B cell (primary cell): ENCODE results near the gene SHANK1. TPM values are rescaled to one million over a fixed set of nuclear protein-coding genes. Genes with fewer than 3 reads are reported as not detected.

Experiments
- ATAC-seq: fragments of 200-7000 bp; cut with Tn5 transposase; one replicate; pipeline ENCODE4 v1.10.0; 2021; ENCODE audit warnings: low read depth, mild to moderate bottlenecking, moderate number of reproducible peaks, moderate library complexity
- CTCF ChIA-PET: fragments of 350-600 bp; sonication (Branson Sonifier 250); formaldehyde crosslinking; loops from one replicate; lab custom pipeline; 2021; ENCODE audit warnings: antibody characterized with exemption, inconsistent platforms; lab: Charles Lee
- POLR2A ChIA-PET: fragments of 350-600 bp; sonication (Branson Sonifier 250); formaldehyde crosslinking; loops from one replicate; lab custom pipeline; 2021; ENCODE audit warnings: antibody characterized with exemption; lab: Charles Lee
- DNase-seq: peaks from one replicate; pipeline ENCODE4 v3.0.0; 2013
- H2AFZ ChIP-seq: 2 replicates; pipeline ENCODE4 v1.6.1; 2012; ENCODE audit warnings: mild to moderate bottlenecking, low read depth, low read length; ENCODE audit not compliant: insufficient read depth, poor library complexity, severe bottlenecking
- H3K27ac ChIP-seq, 2 donors: 1 replicate in 1 of 2; 2 replicates in 1 of 2; pipeline ENCODE4 v1.5.1; 2012 to 2013; ENCODE audit warnings: low read length in 2 of 2, mild to moderate bottlenecking in 2 of 2, moderate library complexity in 1 of 2
- H3K27me3 ChIP-seq, 4 experiments: fragments of 200-600 bp in 1 of 4; sonication (generic) in 1 of 4; replicated peaks in 1 of 4; 1 replicate in 2 of 4; 2 replicates in 2 of 4; pipeline versions ENCODE4 v1.6.1 to v1.7.0; 2013 to 2016; ENCODE audit warnings: low read length in 3 of 4, mild to moderate bottlenecking in 2 of 4, mixed read lengths in 1 of 4, moderate library complexity in 1 of 4; ENCODE audit not compliant: insufficient read depth in 4 of 4, control insufficient read depth in 3 of 4; ENCODE audit errors: control extremely low read depth in 1 of 4
- H3K36me3 ChIP-seq, 2 experiments: replicated peaks in 1 of 2; 1 replicate in 1 of 2; 2 replicates in 1 of 2; pipeline versions ENCODE4 v1.6.1 to v1.7.1; 2013; ENCODE audit warnings: low read length in 1 of 2; ENCODE audit not compliant: insufficient read depth in 2 of 2, control insufficient read depth in 1 of 2; ENCODE audit errors: control extremely low read depth in 1 of 2, extremely low read depth in 1 of 2
- H3K4me1 ChIP-seq, 2 donors: fragments of 200-600 bp in 1 of 2; sonication (generic) in 1 of 2; 1 replicate in 1 of 2; 2 replicates in 1 of 2; pipeline versions ENCODE4 v1.5.1 to v1.6.1; 2013 to 2017; ENCODE audit warnings: low read length in 2 of 2; ENCODE audit not compliant: control insufficient read depth in 2 of 2, insufficient read depth in 2 of 2
- H3K4me2 ChIP-seq: replicated peaks from 2 replicates; pipeline ENCODE3; 2012; ENCODE audit warnings: mild to moderate bottlenecking, low read depth, low read length; ENCODE audit not compliant: poor library complexity, severe bottlenecking
- H3K4me3 ChIP-seq, 5 experiments: fragments of 200-600 bp in 1 of 5; sonication (generic) in 1 of 5; 1 replicate in 3 of 5; 2 replicates in 2 of 5; pipeline versions ENCODE4 v1.5.1 to v1.7.0; 2011 to 2016; ENCODE audit warnings: low read length in 4 of 5, mild to moderate bottlenecking in 4 of 5, low read depth in 2 of 5, control low read depth in 1 of 5, moderate library complexity in 1 of 5; ENCODE audit not compliant: insufficient read depth in 1 of 5; ENCODE audit errors: control extremely low read depth in 1 of 5, extremely low read depth in 1 of 5
- H3K79me2 ChIP-seq: fragments of 200-600 bp; sonication (generic); one replicate; pipeline ENCODE4 v1.6.0; 2016; ENCODE audit warnings: low read length; ENCODE audit not compliant: control insufficient read depth, insufficient read depth
- H3K9ac ChIP-seq: fragments of 200-600 bp; sonication (generic); 2 replicates; pipeline ENCODE4 v1.6.1; 2017; ENCODE audit warnings: mild to moderate bottlenecking, low read length, moderate library complexity
- H3K9me3 ChIP-seq, 3 donors: one replicate each; pipeline versions ENCODE4 v1.6.1 to v1.7.1; 2013; ENCODE audit warnings: low read length in 2 of 3; ENCODE audit not compliant: control insufficient read depth in 2 of 3, insufficient read depth in 1 of 3; ENCODE audit errors: control extremely low read depth in 1 of 3
- H4K20me1 ChIP-seq: 2 replicates; pipeline ENCODE4 v1.6.0; 2012; ENCODE audit warnings: mild to moderate bottlenecking, low read length; ENCODE audit not compliant: insufficient read depth, control insufficient read depth, poor library complexity, severe bottlenecking
- H3K27ac Mint-ChIP-seq: one replicate; pipeline ENCODE4 v1.8.0; 2021; ENCODE audit warnings: mixed read lengths
- H3K27me3 Mint-ChIP-seq: one replicate; pipeline ENCODE4 v1.8.0; 2021; ENCODE audit warnings: mixed read lengths
- H3K4me1 Mint-ChIP-seq: one replicate; pipeline ENCODE4 v1.8.0; 2021; ENCODE audit warnings: mixed read lengths
- H3K4me3 Mint-ChIP-seq: one replicate; pipeline ENCODE4 v1.8.0; 2021; ENCODE audit warnings: mixed read lengths
- H3K9me3 Mint-ChIP-seq: one replicate; pipeline ENCODE4 v1.8.0; 2022; ENCODE audit warnings: mixed read lengths; ENCODE audit not compliant: insufficient read depth
- EZH2 ChIP-seq: IDR thresholded peaks from 2 replicates; pipeline ENCODE4 v1.6.1; 2012; ENCODE audit warnings: borderline replicate concordance, low read depth, mild to moderate bottlenecking, moderate library complexity, low read length; ENCODE audit not compliant: insufficient read depth, poor library complexity, severe bottlenecking
- WGBS: methylation state at CpG from one replicate; pipeline ENCODE4 v1.1.5; 2013; ENCODE audit warnings: missing lambda C conversion rate; ENCODE audit not compliant: insufficient coverage; 5-methylcytosine and 5-hydroxymethylcytosine counted together
- intact Hi-C: fragments of 100-400 bp; cut with micrococcal nuclease; formaldehyde crosslinking; loops from one replicate; pipeline ENCODE4 v1.10.0; 2022
- polyA plus RNA-seq: library from polyadenylated mRNA; depleted of rRNA; stranded (reverse); fragments of >200 nt; gene quantifications from 2 replicates; pipeline ENCODE4 v1.2.3, GENCODE V29; 2012
- total RNA-seq, 2 donors: library from RNA; stranded (reverse); fragments of 120-200 nt in 1 of 2; gene quantifications; 1 replicate in 1 of 2; 2 replicates in 1 of 2; pipeline versions ENCODE4 v1.2.3 to v1.2.4, GENCODE V29; 2013 to 2022
- TF ChIP-seq, protein P1 (sequence below): fragments of 200-600 bp; IDR thresholded peaks from one replicate; pipeline ENCODE4 v1.8.0; 2022; ENCODE audit warnings: antibody characterized with exemption, mild to moderate bottlenecking

SHANK1 gene
- total and polyA plus RNA-seq, 2 donors (not counting 1 experiment from before 2014, with no cell fraction given): not detected

GRCh38 chr19:50728084-50728737 is 8.6 kb upstream of the SHANK1 start:
- ChIA-PET CTCF (no interaction called here), POLR2A (no interaction called here)
- Histone ChIP-seq H3K27me3 (peaks cover 0 to 61% (median 20%) of the 10 kb centered on the region in 4 experiments), H3K4me3 (no peak overlapping the region), H3K36me3 (no peaks in the 10 kb centered on the region), H3K9ac (no peak overlapping the region), H4K20me1 (no peaks in the 10 kb centered on the region), H3K27ac (no peak overlapping the region), H2AFZ (no peak overlapping the region), H3K4me1 (peaks cover 23 to 25% of the 10 kb centered on the region in 2 donors), H3K9me3 (peaks cover 0 to 49% (median 3%) of the 10 kb centered on the region in 3 donors), H3K4me2 (peak overlapping the region; percentile 28), H3K79me2 (no peaks in the 10 kb centered on the region)
- Mint-ChIP-seq H3K4me3 (no peak overlapping the region), H3K9me3 (no peaks in the 10 kb centered on the region), H3K27ac (no peak overlapping the region), H3K27me3 (peaks cover 50% of the 10 kb centered on the region), H3K4me1 (peaks cover 25% of the 10 kb centered on the region)
- WGBS: 36% methylated on average over 38 of the region's 39 CpGs
- ATAC-seq: no peak
- DNase-seq: no peak
- TF ChIP-seq, protein P1, sequence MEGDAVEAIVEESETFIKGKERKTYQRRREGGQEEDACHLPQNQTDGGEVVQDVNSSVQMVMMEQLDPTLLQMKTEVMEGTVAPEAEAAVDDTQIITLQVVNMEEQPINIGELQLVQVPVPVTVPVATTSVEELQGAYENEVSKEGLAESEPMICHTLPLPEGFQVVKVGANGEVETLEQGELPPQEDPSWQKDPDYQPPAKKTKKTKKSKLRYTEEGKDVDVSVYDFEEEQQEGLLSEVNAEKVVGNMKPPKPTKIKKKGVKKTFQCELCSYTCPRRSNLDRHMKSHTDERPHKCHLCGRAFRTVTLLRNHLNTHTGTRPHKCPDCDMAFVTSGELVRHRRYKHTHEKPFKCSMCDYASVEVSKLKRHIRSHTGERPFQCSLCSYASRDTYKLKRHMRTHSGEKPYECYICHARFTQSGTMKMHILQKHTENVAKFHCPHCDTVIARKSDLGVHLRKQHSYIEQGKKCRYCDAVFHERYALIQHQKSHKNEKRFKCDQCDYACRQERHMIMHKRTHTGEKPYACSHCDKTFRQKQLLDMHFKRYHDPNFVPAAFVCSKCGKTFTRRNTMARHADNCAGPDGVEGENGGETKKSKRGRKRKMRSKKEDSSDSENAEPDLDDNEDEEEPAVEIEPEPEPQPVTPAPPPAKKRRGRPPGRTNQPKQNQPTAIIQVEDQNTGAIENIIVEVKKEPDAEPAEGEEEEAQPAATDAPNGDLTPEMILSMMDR: no peak
- no peak for TF ChIP-seq EZH2
- intact Hi-C loops: no loop called here

- Histone ChIP-seq H3K27ac (no peak overlapping the region), H3K4me1 (peaks cover 23 to 25% of the 10 kb centered on the region in 2 donors), H3K27me3 (peaks cover 0 to 72% (median 22%) of the 10 kb centered on the region in 4 experiments), H3K4me2 (peak overlapping the region; percentile 69), H4K20me1 (no peaks in the 10 kb centered on the region), H3K36me3 (no peaks in the 10 kb centered on the region), H3K79me2 (no peaks in the 10 kb centered on the region), H2AFZ (no peak overlapping the region), H3K9ac (peak overlapping the region; percentile 55), H3K9me3 (peaks cover 0 to 58% (median 3%) of the 10 kb centered on the region in 3 donors), H3K4me3 (no peak overlapping the region)
- DNase-seq (no peak), ATAC-seq (no peak)
- POLR2A ChIA-PET: no interaction called here
- Mint-ChIP-seq H3K4me3 (peak overlapping the region; percentile 75), H3K27ac (no peak overlapping the region), H3K4me1 (peaks cover 28% of the 10 kb centered on the region), H3K9me3 (no peaks in the 10 kb centered on the region), H3K27me3 (peaks cover 54% of the 10 kb centered on the region)
- CTCF ChIA-PET: no interaction called here
- intact Hi-C loops: loop anchor here (2.0 kb wide), 1 partner anchor 357 kb away; no protein-coding TSS in a partner anchor
- no peak for TF ChIP-seq EZH2
- TF ChIP-seq, protein P1: no peak
- 90% methylated on average over 8 of the region's 9 CpGs for WGBS
Measured at GRCh38 chr19:50725911-50726230, 6.3 kb upstream of the SHANK1 start.
